Esophagus squamous epithelium (tissue), 5 donors: ENCODE measurements around the gene SHOC2. TPM values are rescaled to one million over a fixed set of nuclear protein-coding genes. Genes with fewer than 3 reads are reported as not detected.

Experiments
- DNase-seq: peaks from one replicate; lab custom pipeline; 2025; lab: John Stamatoyannopoulos, UW
- H3K27ac ChIP-seq, 4 donors: fragments of 200-600 bp; sonication (generic); one replicate each; pipeline ENCODE4 v1.5.1; 2016 to 2019; ENCODE audit warnings: mild to moderate bottlenecking in 1 of 4
- H3K27me3 ChIP-seq, 4 donors: fragments of 200-600 bp; sonication (generic); 1 replicate in 3 of 4; 2 replicates in 1 of 4; pipeline versions ENCODE4 v1.5.1 to v1.6.0; 2017 to 2021; ENCODE audit warnings: antibody characterized with exemption in 1 of 4
- H3K36me3 ChIP-seq, 3 donors: fragments of 200-600 bp; sonication (generic); one replicate each; pipeline ENCODE4 v1.5.1; 2016 to 2019
- H3K4me1 ChIP-seq, 3 donors: fragments of 200-600 bp; sonication (generic); one replicate each; pipeline ENCODE4 v1.5.1; 2017 to 2019
- H3K4me3 ChIP-seq, 4 donors: fragments of 200-600 bp; sonication (generic); 1 replicate in 3 of 4; 2 replicates in 1 of 4; pipeline ENCODE4 v1.5.1; 2016 to 2019; ENCODE audit warnings: mild to moderate bottlenecking in 2 of 4, moderate library complexity in 1 of 4
- H3K9me3 ChIP-seq, 3 donors: fragments of 200-600 bp; sonication (generic); one replicate each; pipeline ENCODE4 v1.5.1; 2016 to 2019
- CTCF ChIP-seq, 6 experiments: fragments of 450-650 bp in 4 of 6; fragments of 200-600 bp in 2 of 6; sonication (generic) in 2 of 6; IDR thresholded peaks; one replicate each; pipeline ENCODE4 v1.5.1; 2016 to 2019; ENCODE audit warnings: antibody characterized with exemption in 6 of 6, mild to moderate bottlenecking in 4 of 6, moderate library complexity in 4 of 6
- POLR2A ChIP-seq, 4 donors: fragments of 450-650 bp; IDR thresholded peaks; one replicate each; pipeline ENCODE4 v1.6.1; 2017; ENCODE audit warnings: antibody characterized with exemption in 4 of 4, mild to moderate bottlenecking in 4 of 4, moderate library complexity in 3 of 4
- WGBS, 2 donors: methylation state at CpG; one replicate each; pipeline ENCODE4 v1.1.5; 2018; 5-methylcytosine and 5-hydroxymethylcytosine counted together
- intact Hi-C: fragments of 100-400 bp; cut with DNase I; formaldehyde crosslinking; loops from one replicate; pipeline ENCODE4 v1.15.0; 2022
- total RNA-seq, 4 donors: library from RNA; depleted of rRNA; stranded (reverse); fragments of >200 nt; gene quantifications; one replicate each; pipeline ENCODE4 v1.1.0, GENCODE V29; 2016
- donor health status: DM: yes; HTN: yes; CAD: no.

Gene SHOC2
- total RNA-seq, 4 donors from 2014 or later, result 24.8 to 59.5 (median 43.0) TPM

GRCh38 chr10:110971638-110972037 is 52.2 kb downstream of the SHOC2 start:
- TF ChIP-seq CTCF (IDR thresholded peaks at IDR 0.05) (no peak), POLR2A (IDR thresholded peaks at IDR 0.05) (no peak)
- Histone ChIP-seq H3K27me3 (no peaks in the 10 kb centered on the region), H3K36me3 (peaks cover 0 to 6% (median 0%) of the 10 kb centered on the region in 3 donors), H3K9me3 (no peaks in the 10 kb centered on the region), H3K4me3 (no peak overlapping the region), H3K4me1 (peaks cover 0 to 22% (median 0%) of the 10 kb centered on the region in 3 donors), H3K27ac (no peak overlapping the region)
- no peak for DNase-seq
- intact Hi-C loops, result no loop called here

GRCh38 chr10:110972231-110973134 is 53.1 kb downstream of the SHOC2 start:
- Histone ChIP-seq H3K4me1 (peaks cover 0 to 16% (median 0%) of the 10 kb centered on the region in 3 donors), H3K9me3 (no peaks in the 10 kb centered on the region), H3K36me3 (peaks cover 0 to 5% (median 0%) of the 10 kb centered on the region in 3 donors), H3K27me3 (no peaks in the 10 kb centered on the region), H3K27ac (no peak overlapping the region), H3K4me3 (no peak overlapping the region)
- no peak for DNase-seq
- TF ChIP-seq CTCF (IDR thresholded peaks at IDR 0.05), result no peak
- WGBS, 2 donors, result 74 to 81% methylated on average over 4 to 5 of the region's 5 CpGs
- intact Hi-C loops, result no loop called here

DNA sequence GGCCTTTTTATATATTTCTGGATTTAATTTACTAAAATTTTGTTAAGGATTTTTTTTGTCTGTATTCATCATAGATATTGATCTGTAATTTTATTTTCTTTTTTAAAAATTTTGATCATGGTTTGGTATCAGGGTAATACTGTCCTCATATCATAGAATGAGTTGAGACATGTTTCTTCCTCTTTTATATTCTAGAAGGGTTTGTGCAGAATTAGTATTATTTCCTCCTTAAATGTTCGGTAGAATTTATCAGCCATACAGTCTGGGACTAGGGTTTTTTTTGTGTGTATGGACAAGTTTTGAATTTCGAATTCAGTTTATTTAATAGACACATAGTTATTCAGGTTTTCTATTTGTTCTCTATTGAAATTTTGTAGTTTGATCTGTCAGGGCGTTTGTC is 54.0 kb downstream of the SHOC2 start:
- 45 to 57% methylated on average over 3 of the region's 3 CpGs for WGBS, 2 donors
- Histone ChIP-seq H3K27me3 (no peaks in the 10 kb centered on the region), H3K4me1 (peaks cover 0 to 25% (median 5%) of the 10 kb centered on the region in 3 donors), H3K4me3 (no peak overlapping the region), H3K9me3 (no peaks in the 10 kb centered on the region), H3K27ac (no peak overlapping the region), H3K36me3 (no peaks in the 10 kb centered on the region)
- TF ChIP-seq CTCF (IDR thresholded peaks at IDR 0.05) (no peak), POLR2A (IDR thresholded peaks at IDR 0.05) (no peak)
- no peak for DNase-seq
- intact Hi-C loops, result no loop called here

DNA sequence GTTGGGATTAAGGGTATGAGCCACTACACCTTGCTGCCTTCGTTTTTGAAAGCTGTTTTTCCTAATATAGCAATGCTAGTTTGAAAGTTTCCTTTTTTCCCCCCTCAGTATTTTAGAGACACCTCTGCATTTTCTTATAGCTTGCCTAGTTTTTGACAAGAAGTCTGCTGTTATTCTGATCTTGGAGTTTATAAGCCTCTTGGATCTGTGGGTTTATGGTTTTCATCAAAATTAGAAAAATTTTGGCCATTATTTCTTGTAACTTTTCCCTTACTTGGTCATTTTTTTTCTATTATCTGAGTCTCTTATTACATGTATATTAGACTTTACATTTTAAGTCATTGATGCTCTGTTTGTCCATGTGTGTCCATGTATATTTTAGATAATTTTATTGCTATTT is 57.2 kb downstream of the SHOC2 start:
- H3K36me3 ChIP-seq, result no peaks in the 10 kb centered on the region
- H3K4me3 ChIP-seq, result no peak overlapping the region
- intact Hi-C loops, result no loop called here
- H3K27ac ChIP-seq, result no peak overlapping the region
- no peaks in the 10 kb centered on the region for H3K9me3 ChIP-seq
- peaks cover 0 to 31% (median 5%) of the 10 kb centered on the region in 3 donors for H3K4me1 ChIP-seq
- TF ChIP-seq CTCF (IDR thresholded peaks at IDR 0.05), result no peak
- no peak for TF ChIP-seq POLR2A (IDR thresholded peaks at IDR 0.05)
- DNase-seq, result no peak
- 93 to 95% methylated on average over 1 of the region's 1 CpG for WGBS, 2 donors
- no peaks in the 10 kb centered on the region for H3K27me3 ChIP-seq

DNA sequence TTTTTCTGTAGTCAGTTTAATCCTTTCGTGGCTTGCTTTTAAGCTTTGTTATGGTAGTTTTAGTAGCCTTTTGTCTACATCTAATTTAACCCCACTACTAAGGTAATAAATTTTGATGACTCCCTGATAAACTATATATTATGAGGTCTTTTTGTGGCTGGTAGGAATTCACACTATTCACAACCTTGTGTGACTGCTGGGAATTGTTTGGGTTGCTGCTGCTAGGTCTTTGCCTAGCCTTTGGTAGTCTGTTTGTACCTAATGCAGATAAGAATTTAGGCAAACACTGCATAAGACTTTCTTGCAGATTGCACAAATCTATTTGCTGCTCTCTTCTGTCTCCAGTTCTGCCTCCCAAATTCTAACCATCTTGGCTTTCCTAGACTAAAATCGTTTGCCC is 58.3 kb downstream of the SHOC2 start:
- H3K27me3 ChIP-seq, result no peaks in the 10 kb centered on the region
- no peak overlapping the region for H3K27ac ChIP-seq
- no peak overlapping the region for H3K4me3 ChIP-seq
- H3K4me1 ChIP-seq, result peaks cover 0 to 25% (median 5%) of the 10 kb centered on the region in 3 donors
- intact Hi-C loops, result no loop called here
- no peak for DNase-seq
- H3K36me3 ChIP-seq, result no peaks in the 10 kb centered on the region
- 75% methylated on average over 2 of the region's 2 CpGs for WGBS, 2 donors
- TF ChIP-seq CTCF (IDR thresholded peaks at IDR 0.05) (no peak), POLR2A (IDR thresholded peaks at IDR 0.05) (no peak)
- no peaks in the 10 kb centered on the region for H3K9me3 ChIP-seq
